Stimulated activated CD4-positive, alpha-beta T cell treated with anti-CD3 and anti-CD28 coated beads, Interleukin-4, amount 100 ng/mL, for 4 hours (primary cell): Measurements from ENCODE around the gene C4orf33.
"Not testable (repeated sequence)": the region's sequence is repeated elsewhere in the genome, so short reads cannot be mapped to it uniquely, and the experiment has no call there.

ENCODE experiments used
- DNase-seq, 2 experiments: peaks; one replicate each; pipeline ENCODE4 v3.0.0-alpha.2; 2020

The C4orf33 gene

DNA sequence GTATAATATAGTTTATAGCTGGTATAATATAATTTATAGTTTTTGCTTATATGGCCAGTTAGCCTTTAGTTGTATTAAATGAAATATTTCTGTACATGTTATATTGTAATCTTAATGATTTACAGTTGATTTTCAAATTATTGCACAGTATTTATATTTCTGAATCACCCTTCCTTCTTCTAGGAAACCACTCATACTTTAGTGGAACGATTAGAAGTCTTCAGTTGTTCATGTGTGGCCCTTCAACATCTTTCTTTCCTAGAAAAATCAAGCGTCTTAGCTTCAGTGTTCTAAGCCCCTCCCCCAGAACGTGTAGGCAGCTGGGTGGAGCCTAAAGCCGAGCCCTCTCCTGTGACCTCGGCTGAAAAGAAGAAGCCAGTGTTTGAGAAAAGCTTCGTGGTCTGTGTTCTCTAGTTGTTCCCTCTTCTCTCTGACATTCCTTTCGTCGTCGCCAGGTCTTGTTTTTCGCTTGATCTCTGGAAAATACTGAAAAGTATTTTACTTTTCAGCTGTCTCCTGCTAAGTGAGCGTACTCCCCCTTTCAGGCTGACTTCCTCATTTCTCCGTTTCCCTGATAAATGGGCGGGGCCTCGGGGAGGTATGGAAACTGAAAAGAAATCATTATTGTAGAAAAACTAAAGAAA is at the start of gene C4orf33:
Gene C4orf33 (plus strand): TSS at position 342 of the 644 bp plus-strand sequence. CDS start 6,459 bp downstream, outside the sequence.
- DNase-seq = peak; percentile 60 to 81

GRCh38 chr4:129059028-129059427 is 36.9 kb upstream of the C4orf33 start:
- no peak for DNase-seq

DNA sequence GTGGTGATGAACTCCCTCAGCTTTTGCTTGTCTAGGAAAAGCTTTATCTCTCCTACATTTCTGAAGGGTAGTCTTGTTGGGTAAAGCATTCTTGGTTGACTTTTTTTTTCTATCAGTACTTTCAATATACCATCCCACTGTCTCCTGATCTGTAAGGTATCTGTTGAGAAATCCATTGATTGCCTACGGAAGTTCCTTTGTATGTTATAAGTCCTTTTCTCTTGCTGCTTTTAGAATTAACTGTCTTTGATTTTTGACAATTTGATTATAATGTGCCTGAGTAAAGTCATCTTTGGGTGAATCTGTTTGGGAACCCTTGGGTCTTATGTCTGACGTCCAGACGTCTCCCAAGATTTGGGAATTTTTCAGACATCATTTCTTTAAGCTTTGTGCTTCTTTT is 33.4 kb upstream of the C4orf33 start:
- no peak for DNase-seq

GRCh38 chr4:129063640-129064039 is 32.3 kb upstream of the C4orf33 start:
- DNase-seq = no peak

DNA sequence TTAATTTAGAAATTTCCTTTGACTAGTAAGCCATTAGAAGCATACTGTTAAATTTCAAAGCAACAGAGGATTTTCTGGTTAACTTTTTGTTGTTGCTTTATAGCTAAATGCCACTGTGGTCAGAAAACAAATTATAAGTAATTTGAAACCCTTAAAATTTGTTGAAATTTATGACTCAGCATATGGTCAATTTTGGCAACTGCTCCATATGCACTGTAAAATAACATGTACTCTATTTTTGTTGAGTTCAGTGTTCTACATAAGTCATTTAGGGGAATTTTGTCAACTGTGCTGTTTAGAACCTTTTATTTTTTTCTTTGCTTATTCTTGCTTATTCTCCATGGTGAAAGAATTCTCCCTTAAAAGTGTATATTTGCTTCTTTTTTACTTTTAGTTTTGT is 31.2 kb upstream of the C4orf33 start:
- no peak for DNase-seq

DNA sequence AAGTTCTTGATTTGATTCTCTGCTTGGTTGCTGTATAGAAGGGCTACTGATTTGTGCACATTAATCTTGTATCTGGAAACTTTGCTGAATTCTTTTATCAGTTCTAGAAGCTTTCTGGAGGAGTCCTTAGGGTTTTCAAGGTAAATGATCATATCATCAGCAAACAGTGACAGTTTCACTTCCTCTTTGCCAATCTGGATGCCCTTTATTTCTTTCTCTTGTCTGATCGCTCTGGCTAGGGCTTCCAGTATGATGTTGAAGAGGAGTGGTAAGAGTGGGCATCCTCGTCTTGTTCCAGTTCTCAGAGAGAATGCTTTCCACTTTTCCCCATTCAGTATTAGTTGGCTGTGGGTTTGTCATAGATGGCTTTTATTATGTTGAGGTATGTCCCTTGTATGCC is 26.4 kb upstream of the C4orf33 start:
- DNase-seq = not testable (repeated sequence)

GRCh38 chr4:129077326-129077725 is 18.6 kb upstream of the C4orf33 start:
- no peak for DNase-seq

GRCh38 chr4:129080129-129080528 is 15.8 kb upstream of the C4orf33 start:
- no peak for DNase-seq

GRCh38 chr4:129082302-129082701 is 13.7 kb upstream of the C4orf33 start:
- no peak for DNase-seq

GRCh38 chr4:129085472-129085871 is 10.5 kb upstream of the C4orf33 start:
- DNase-seq = no peak

GRCh38 chr4:129087516-129087915 is 8.4 kb upstream of the C4orf33 start:
- DNase-seq = no peak

DNA sequence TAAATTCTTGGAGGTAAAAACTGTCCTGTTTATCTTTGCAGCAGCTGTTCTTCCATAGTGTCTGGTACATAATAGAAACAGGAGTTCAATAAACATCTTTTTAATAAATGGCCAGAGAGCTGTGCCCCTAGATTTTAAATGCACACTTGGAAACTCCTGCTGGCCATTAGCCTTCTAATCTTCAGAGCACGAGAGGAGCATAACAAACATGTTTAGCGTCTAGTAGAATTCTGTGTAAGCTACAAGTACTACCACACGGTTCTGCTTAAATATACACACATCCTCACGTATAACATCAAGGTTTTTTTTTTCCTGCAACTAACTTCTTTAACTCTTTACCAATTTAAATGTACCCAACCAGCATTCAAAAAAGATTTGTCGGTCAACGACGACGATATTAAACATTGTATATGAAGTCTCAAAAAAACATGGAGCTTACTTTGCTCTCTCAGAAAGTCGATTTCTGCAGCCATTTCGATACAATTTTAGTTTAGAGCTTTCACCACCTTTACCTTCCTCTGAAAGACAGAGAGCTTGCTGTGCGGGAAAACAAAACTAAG is 3.2 kb upstream of the C4orf33 start:
- no peak for DNase-seq

GRCh38 chr4:129093191-129093920 is 2.6 kb upstream of the C4orf33 start, which contains the start of gene SCLT1:
TSS of gene SCLT1 (minus strand) at chr4:129093539. CDS start at chr4:129093103, 436 bp downstream.
- peak; percentile 92 for DNase-seq

DNA sequence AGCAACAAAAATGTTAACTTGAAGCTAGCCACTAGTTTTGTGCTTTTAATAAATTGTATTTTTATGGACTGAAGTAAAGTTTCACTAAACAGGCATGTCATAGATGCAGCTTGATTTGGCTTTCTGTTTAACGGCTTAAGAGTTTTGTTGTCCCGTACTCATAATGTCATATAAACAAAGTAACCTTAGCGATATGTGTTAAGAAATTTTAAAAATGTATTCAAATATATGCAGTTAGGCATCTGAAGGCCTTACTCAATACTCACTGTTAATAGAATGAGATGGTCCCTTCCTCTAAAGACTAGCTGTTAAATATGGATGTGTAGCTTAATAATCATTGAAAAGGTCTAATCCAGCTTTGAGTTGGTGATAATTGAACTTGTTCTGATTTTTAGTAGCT is 1.6 kb upstream of the C4orf33 start:
- DNase-seq = no peak

GRCh38 chr4:129098531-129099001 is 2.6 kb downstream of the C4orf33 start:
- no peak for DNase-seq

DNA sequence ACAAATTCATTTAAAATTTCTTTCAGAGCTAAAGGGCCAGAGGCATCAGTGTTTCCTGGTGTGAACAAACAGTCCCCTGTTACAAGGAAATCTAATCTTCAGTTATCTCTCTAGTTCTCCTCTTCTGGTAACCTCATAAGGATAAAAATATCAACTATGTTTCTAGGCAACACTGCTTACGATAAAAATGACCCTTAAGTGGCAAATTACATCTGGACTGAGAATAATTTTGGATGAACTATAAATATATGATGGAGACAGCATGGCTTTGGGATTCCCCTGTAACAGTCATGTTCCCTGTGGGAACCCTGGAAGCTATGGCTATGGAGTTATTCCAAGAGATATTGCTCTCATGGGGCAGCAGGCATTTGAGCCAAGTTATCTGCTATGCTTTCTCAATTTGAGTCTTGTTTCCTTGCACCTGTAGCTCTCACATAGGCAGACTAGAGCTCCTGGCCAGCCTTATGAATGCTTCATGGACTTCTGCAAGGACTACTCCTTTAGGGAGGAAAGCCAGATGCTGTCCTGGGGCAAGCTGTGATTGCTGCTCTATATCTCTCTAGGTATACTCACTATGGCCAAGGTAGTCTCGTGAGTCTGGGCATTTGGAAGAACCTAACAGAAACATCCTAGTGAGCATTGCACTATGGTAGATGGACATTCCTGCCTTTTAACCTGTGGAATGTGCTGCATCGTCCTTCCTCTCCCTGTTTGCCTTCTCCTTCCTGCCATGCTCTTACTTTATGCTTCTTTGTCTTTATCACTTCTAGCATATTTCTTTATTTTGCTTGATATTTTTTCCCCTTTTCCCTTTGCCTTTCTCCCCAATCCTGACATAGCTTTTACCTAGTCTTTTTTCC is 14.2 kb downstream of the C4orf33 start:
- DNase-seq = no peak

DNA sequence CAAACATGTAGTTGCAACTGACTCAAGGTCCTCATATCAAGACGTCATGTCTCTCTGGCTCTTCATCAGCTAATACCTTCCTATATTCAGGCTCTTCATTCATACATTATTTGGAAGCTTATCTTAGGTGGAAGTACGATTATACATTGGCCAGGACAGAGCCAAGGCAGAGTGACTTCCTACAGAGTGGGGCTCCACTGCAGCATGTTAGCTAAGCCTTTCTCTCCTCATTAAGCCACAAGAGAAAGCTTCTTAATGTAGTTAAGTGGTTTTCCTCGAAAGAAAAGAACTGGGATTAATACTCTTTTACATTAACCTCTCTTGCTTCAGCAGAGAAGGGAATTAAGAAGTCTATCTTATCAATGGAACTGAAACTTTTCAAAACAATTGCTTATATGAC is 15.0 kb downstream of the C4orf33 start:
- no peak for DNase-seq

GRCh38 chr4:129111919-129112318 is 16.0 kb downstream of the C4orf33 start:
- DNase-seq = no peak

- DNase-seq = no peak
Observed at GRCh38 chr4:129113434-129113833, 17.5 kb downstream of the C4orf33 start.

- DNase-seq = no peak
Observed at GRCh38 chr4:129113919-129114318, 18.0 kb downstream of the C4orf33 start.

GRCh38 chr4:129117705-129118104 is 21.8 kb downstream of the C4orf33 start:
- DNase-seq = no peak

GRCh38 chr4:129126614-129127013 is 30.7 kb downstream of the C4orf33 start:
- not testable (repeated sequence) for DNase-seq

GRCh38 chr4:129129143-129129542 is 33.2 kb downstream of the C4orf33 start:
- no peak for DNase-seq
